HEK293 (cell line): ENCODE data around the gene TMEM184A.

Source experiments
- CTCF ChIA-PET: fragments of 350-600 bp; formaldehyde crosslinking; extraction: SDS; loops from one replicate; lab custom pipeline; 2021; ENCODE audit warnings: antibody characterized with exemption; lab: Yijun Ruan, JAX
- POLR2A ChIA-PET: fragments of 300-600 bp; formaldehyde crosslinking; extraction: SDS; loops from one replicate; lab custom pipeline; 2020; ENCODE audit warnings: antibody characterized with exemption, inconsistent platforms; lab: Yijun Ruan, JAX
- H3K27ac ChIP-seq: fragments of 200-500 bp; sonication (Bioruptor generic); 2 replicates; pipeline ENCODE4 v1.5.1; 2014; ENCODE audit warnings: low read depth, low read length, control low read depth, inconsistent platforms; ENCODE audit errors: extremely low read depth
- H3K36me3 ChIP-seq, 2 experiments: fragments of 200-500 bp in 1 of 2; sonication (Bioruptor generic) in 1 of 2; 1 replicate in 1 of 2; 2 replicates in 1 of 2; pipeline ENCODE4 v1.5.1; 2014 to 2017; ENCODE audit warnings: inconsistent platforms in 2 of 2, low read length in 2 of 2; ENCODE audit not compliant: control insufficient read depth in 2 of 2, insufficient read depth in 1 of 2
- H3K4me1 ChIP-seq: fragments of 200-500 bp; sonication (Bioruptor generic); 2 replicates; pipeline ENCODE4 v1.5.1; 2014; ENCODE audit warnings: mild to moderate bottlenecking, low read length, inconsistent platforms; ENCODE audit not compliant: control insufficient read depth, insufficient read depth
- H3K4me3 ChIP-seq: 2 replicates; pipeline ENCODE4 v1.5.1; 2011; ENCODE audit warnings: low read depth, mild to moderate bottlenecking, control low read depth, low read length, moderate library complexity
- H3K9me3 ChIP-seq: fragments of 200-500 bp; sonication (Bioruptor generic); 2 replicates; pipeline ENCODE4 v1.5.1; 2014; ENCODE audit warnings: low read depth, low read length, inconsistent platforms; ENCODE audit not compliant: control insufficient read depth, insufficient read depth
- AEBP2 ChIP-seq: fragments of 450-650 bp; formaldehyde crosslinking; IDR thresholded peaks from 2 replicates; pipeline ENCODE4 v1.5.1; 2016; ENCODE audit warnings: missing biosample characterization, missing genetic modification characterization, borderline replicate concordance
- PRDM4 ChIP-seq: fragments of 450-650 bp; formaldehyde crosslinking; IDR thresholded peaks from 2 replicates; pipeline ENCODE4 v1.5.1; 2017; ENCODE audit warnings: missing biosample characterization, missing genetic modification characterization
- ZNF23 ChIP-seq: fragments of 450-650 bp; formaldehyde crosslinking; IDR thresholded peaks from 2 replicates; pipeline ENCODE4 v1.5.1; 2016; ENCODE audit warnings: missing biosample characterization, missing genetic modification characterization, borderline replicate concordance
- ZNF274 ChIP-seq, 2 experiments: fragments of 200-500 bp in 1 of 2; fragments of 450-650 bp in 1 of 2; sonication (Bioruptor generic) in 1 of 2; formaldehyde crosslinking in 1 of 2; IDR thresholded peaks; 2 replicates each; pipeline versions ENCODE4 v1.5.1 to v1.6.1; 2014 to 2016; ENCODE audit warnings: borderline replicate concordance in 1 of 2, inconsistent platforms in 1 of 2, low read length in 1 of 2, missing biosample characterization in 1 of 2, missing genetic modification characterization in 1 of 2
- ZNF311 ChIP-seq: fragments of 450-650 bp; formaldehyde crosslinking; IDR thresholded peaks from 2 replicates; pipeline ENCODE4 v1.5.1; 2017; ENCODE audit warnings: missing biosample characterization, missing genetic modification characterization, borderline replicate concordance
- ZNF416 ChIP-seq: fragments of 450-650 bp; formaldehyde crosslinking; IDR thresholded peaks from 2 replicates; pipeline ENCODE4 v1.5.1; 2016; ENCODE audit warnings: missing biosample characterization, missing genetic modification characterization
- ZNF449 ChIP-seq: fragments of 450-650 bp; formaldehyde crosslinking; IDR thresholded peaks from 2 replicates; pipeline ENCODE4 v1.5.1; 2017; ENCODE audit warnings: missing biosample characterization, mild to moderate bottlenecking, missing genetic modification characterization, moderate library complexity
- ZNF514 ChIP-seq: fragments of 450-650 bp; formaldehyde crosslinking; IDR thresholded peaks from 2 replicates; pipeline ENCODE4 v1.5.1; 2016; ENCODE audit warnings: missing biosample characterization, missing genetic modification characterization
- ZNF529 ChIP-seq: fragments of 450-650 bp; formaldehyde crosslinking; IDR thresholded peaks from 2 replicates; pipeline ENCODE4 v1.5.1; 2017; ENCODE audit warnings: missing genetic modification characterization, missing biosample characterization; ENCODE audit not compliant: insufficient replicate concordance
- ZNF555 ChIP-seq: fragments of 450-650 bp; formaldehyde crosslinking; conservative IDR thresholded peaks from 2 replicates; pipeline ENCODE4 v1.5.1; 2017; ENCODE audit warnings: missing biosample characterization, mild to moderate bottlenecking, missing genetic modification characterization, inconsistent platforms
- ZNF558 ChIP-seq: fragments of 450-650 bp; formaldehyde crosslinking; IDR thresholded peaks from 2 replicates; pipeline ENCODE4 v1.5.1; 2016; ENCODE audit warnings: missing biosample characterization, missing genetic modification characterization
- ZNF571 ChIP-seq: fragments of 450-650 bp; formaldehyde crosslinking; IDR thresholded peaks from 2 replicates; pipeline ENCODE4 v1.5.0; 2017; ENCODE audit warnings: missing biosample characterization, missing genetic modification characterization
- ZNF610 ChIP-seq: fragments of 450-650 bp; formaldehyde crosslinking; IDR thresholded peaks from 2 replicates; pipeline ENCODE4 v1.5.1; 2016; ENCODE audit warnings: missing biosample characterization, missing genetic modification characterization, borderline replicate concordance
- ZNF664 ChIP-seq: fragments of 450-650 bp; formaldehyde crosslinking; IDR thresholded peaks from 2 replicates; pipeline ENCODE4 v1.5.1; 2016; ENCODE audit warnings: missing biosample characterization, missing genetic modification characterization
- ZNF670 ChIP-seq: fragments of 450-650 bp; formaldehyde crosslinking; IDR thresholded peaks from 2 replicates; pipeline ENCODE4 v1.5.1; 2016; ENCODE audit warnings: missing biosample characterization, missing genetic modification characterization, low read depth
- ZNF830 ChIP-seq: fragments of 450-650 bp; IDR thresholded peaks from 2 replicates; pipeline ENCODE4 v1.5.0; 2018; ENCODE audit warnings: missing biosample characterization, missing genetic modification characterization, low read depth, mild to moderate bottlenecking, moderate library complexity
- ZNF843 ChIP-seq: fragments of 450-650 bp; formaldehyde crosslinking; IDR thresholded peaks from 2 replicates; pipeline ENCODE4 v1.5.1; 2016; ENCODE audit warnings: missing biosample characterization, missing genetic modification characterization
- TF ChIP-seq, protein P1 (sequence below): fragments of 450-650 bp; formaldehyde crosslinking; IDR thresholded peaks from 2 replicates; pipeline ENCODE4 v1.5.1; 2016; ENCODE audit warnings: missing biosample characterization, missing genetic modification characterization
- TF ChIP-seq, protein P2 (sequence below): fragments of 450-650 bp; formaldehyde crosslinking; IDR thresholded peaks from 2 replicates; pipeline ENCODE4 v1.5.1; 2016; ENCODE audit warnings: missing biosample characterization, missing genetic modification characterization

TMEM184A gene

DNA sequence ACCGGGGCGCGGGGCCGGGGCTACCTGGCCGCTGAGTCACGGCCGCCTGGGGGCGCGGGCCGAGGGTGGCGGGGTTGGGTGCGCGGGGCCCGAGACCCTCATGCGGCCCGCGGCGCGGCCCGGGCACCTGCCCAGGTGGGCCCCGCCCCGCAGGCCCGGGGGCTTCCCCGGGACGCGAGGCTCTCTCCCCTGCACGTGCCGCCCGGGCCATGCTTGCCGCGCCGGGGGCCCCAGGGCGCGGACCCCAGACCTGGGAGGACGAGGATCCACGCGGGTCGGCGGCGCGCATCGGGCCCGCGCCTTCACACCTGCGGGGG, 25.1 kb downstream of the TMEM184A start:
- Histone ChIP-seq H3K9me3 (no peaks in the 10 kb centered on the region), H3K36me3 (no peaks in the 10 kb centered on the region)
- TF ChIP-seq, protein P1, sequence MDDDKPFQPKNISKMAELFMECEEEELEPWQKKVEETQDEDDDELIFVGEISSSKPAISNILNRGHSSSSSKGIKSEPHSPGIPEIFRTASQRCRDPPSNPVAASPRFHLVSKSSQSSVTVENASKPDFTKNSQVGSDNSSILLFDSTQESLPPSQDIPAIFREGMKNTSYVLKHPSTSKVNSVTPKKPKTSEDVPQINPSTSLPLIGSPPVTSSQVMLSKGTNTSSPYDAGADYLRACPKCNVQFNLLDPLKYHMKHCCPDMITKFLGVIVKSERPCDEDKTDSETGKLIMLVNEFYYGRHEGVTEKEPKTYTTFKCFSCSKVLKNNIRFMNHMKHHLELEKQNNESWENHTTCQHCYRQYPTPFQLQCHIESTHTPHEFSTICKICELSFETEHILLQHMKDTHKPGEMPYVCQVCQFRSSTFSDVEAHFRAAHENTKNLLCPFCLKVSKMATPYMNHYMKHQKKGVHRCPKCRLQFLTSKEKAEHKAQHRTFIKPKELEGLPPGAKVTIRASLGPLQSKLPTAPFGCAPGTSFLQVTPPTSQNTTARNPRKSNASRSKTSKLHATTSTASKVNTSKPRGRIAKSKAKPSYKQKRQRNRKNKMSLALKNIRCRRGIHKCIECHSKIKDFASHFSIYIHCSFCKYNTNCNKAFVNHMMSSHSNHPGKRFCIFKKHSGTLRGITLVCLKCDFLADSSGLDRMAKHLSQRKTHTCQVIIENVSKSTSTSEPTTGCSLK (tag by site-specific recombination): no peak
- TF ChIP-seq ZNF555 (tag by site-specific recombination): no peak
- no peak for TF ChIP-seq ZNF416 (tag by site-specific recombination)
- no peak for TF ChIP-seq PRDM4 (tag by site-specific recombination)
- TF ChIP-seq ZNF514: no peak
- TF ChIP-seq ZNF664: no peak
- TF ChIP-seq ZNF830 (tag by site-specific recombination): no peak
- TF ChIP-seq ZNF274 (IDR thresholded peaks at IDR 0.05; ENCODE audit: low read length): no peak
- no peak for TF ChIP-seq ZNF274 (tag by site-specific recombination; IDR thresholded peaks at IDR 0.05; ENCODE audit: borderline replicate concordance)
- no peak for TF ChIP-seq ZNF670
- no peak for TF ChIP-seq ZNF529
- TF ChIP-seq ZNF449 (tag by site-specific recombination): no peak
- TF ChIP-seq, protein P2, sequence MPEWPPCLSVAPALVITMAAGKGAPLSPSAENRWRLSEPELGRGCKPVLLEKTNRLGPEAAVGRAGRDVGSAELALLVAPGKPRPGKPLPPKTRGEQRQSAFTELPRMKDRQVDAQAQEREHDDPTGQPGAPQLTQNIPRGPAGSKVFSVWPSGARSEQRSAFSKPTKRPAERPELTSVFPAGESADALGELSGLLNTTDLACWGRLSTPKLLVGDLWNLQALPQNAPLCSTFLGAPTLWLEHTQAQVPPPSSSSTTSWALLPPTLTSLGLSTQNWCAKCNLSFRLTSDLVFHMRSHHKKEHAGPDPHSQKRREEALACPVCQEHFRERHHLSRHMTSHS (tag by site-specific recombination): no peak
- TF ChIP-seq ZNF558 (tag by site-specific recombination): no peak
- TF ChIP-seq ZNF843 (tag by site-specific recombination): no peak
- TF ChIP-seq ZNF23: no peak
- TF ChIP-seq ZNF311: no peak
- no peak for TF ChIP-seq ZNF571 (tag by site-specific recombination)
- TF ChIP-seq ZNF610: no peak
- no peak for TF ChIP-seq AEBP2 (tag by site-specific recombination)
- TF ChIP-seq, all 188 proteins: peak for 0
- H3K27ac ChIP-seq: peak overlapping the region; percentile 50; the same call in 1 of the 2 replicates
- ChIA-PET POLR2A (no interaction called here), CTCF (no interaction called here)
- peaks cover 17% of the 10 kb centered on the region for H3K4me1 ChIP-seq
- peak overlapping the region; percentile 71 for H3K4me3 ChIP-seq
